ENCODE data around the gene STARD13.

GRCh38 chr13:33174491-33174890 is 111.1 kb downstream of the STARD13 start:
- TF ChIP-seq CTCF (IDR thresholded peaks at IDR 0.05) = no peak
- TF ChIP-seq POLR2A (IDR thresholded peaks at IDR 0.05) = no peak
- TF ChIP-seq EP300 (IDR thresholded peaks at IDR 0.05) = no peak
